WTC11 (cell line): Measurements from ENCODE around the gene KCNK15.

ENCODE experiments used
- CBFB ChIP-seq: sonication (generic); formaldehyde crosslinking; IDR thresholded peaks from 2 replicates; pipeline ENCODE4 v1.8.1; 2022; ENCODE audit warnings: mild to moderate bottlenecking, low read depth, missing genetic modification reagents
- CREB1 ChIP-seq: sonication (generic); formaldehyde crosslinking; IDR thresholded peaks from 2 replicates; pipeline ENCODE4 v1.8.0; 2023; ENCODE audit warnings: mild to moderate bottlenecking, missing genetic modification reagents
- CREM ChIP-seq: sonication (generic); formaldehyde crosslinking; IDR thresholded peaks from 2 replicates; pipeline ENCODE4 v1.8.1; 2022; ENCODE audit warnings: mild to moderate bottlenecking, missing genetic modification reagents, moderate library complexity
- KAT7 ChIP-seq: sonication (generic); formaldehyde crosslinking; IDR thresholded peaks from 2 replicates; pipeline ENCODE4 v1.8.1; 2023; ENCODE audit warnings: missing genetic modification reagents, mild to moderate bottlenecking, borderline replicate concordance
- SP1 ChIP-seq: sonication (generic); formaldehyde crosslinking; conservative IDR thresholded peaks from 2 replicates; pipeline ENCODE4 v1.8.1; 2022; ENCODE audit warnings: missing genetic modification reagents
- ZNF232 ChIP-seq: sonication (generic); formaldehyde crosslinking; IDR thresholded peaks from 2 replicates; pipeline ENCODE4 v1.8.0; 2022; ENCODE audit warnings: mild to moderate bottlenecking, missing genetic modification reagents
- ZNF263 ChIP-seq: sonication (generic); formaldehyde crosslinking; IDR thresholded peaks from 2 replicates; pipeline ENCODE4 v1.8.1; 2022; ENCODE audit warnings: low read depth, mild to moderate bottlenecking, moderate library complexity, missing genetic modification reagents
- TF ChIP-seq, protein P1 (sequence below): fragments of 200-600 bp; IDR thresholded peaks from 2 replicates; pipeline ENCODE4 v1.8.0; 2022; ENCODE audit warnings: antibody characterized with exemption
- TF ChIP-seq, protein P2 (sequence below): sonication (generic); formaldehyde crosslinking; IDR thresholded peaks from 2 replicates; pipeline ENCODE4 v1.8.0; 2022; ENCODE audit warnings: mild to moderate bottlenecking, missing genetic modification reagents

DNA sequence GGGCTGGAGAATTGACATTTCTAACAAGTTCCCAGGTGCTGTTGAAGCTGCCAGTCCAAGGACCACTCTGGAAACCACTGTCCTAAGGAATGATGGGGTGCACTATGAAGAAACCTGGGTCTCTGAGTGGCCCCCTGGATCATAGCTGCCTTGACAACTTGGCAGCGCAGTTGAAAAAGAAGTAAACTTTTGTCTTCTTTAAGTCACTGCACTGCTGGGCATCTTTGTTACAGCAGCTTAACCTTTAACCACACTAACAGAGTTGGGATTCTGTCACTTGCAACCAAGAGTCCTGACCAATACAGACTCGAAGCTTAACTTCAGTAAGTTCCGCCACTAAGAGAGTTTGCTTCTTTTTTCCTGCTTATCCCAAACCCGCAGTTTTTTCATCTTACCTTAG is 8.5 kb upstream of the KCNK15 start:
- TF ChIP-seq KAT7 (no peak), CREB1 (no peak), CBFB (CRISPR knock-in tag) (no peak), ZNF263 (CRISPR knock-in tag) (no peak), SP1 (CRISPR knock-in tag) (no peak), ZNF232 (CRISPR knock-in tag) (no peak), CREM (CRISPR knock-in tag) (no peak)
- TF ChIP-seq, protein P1, sequence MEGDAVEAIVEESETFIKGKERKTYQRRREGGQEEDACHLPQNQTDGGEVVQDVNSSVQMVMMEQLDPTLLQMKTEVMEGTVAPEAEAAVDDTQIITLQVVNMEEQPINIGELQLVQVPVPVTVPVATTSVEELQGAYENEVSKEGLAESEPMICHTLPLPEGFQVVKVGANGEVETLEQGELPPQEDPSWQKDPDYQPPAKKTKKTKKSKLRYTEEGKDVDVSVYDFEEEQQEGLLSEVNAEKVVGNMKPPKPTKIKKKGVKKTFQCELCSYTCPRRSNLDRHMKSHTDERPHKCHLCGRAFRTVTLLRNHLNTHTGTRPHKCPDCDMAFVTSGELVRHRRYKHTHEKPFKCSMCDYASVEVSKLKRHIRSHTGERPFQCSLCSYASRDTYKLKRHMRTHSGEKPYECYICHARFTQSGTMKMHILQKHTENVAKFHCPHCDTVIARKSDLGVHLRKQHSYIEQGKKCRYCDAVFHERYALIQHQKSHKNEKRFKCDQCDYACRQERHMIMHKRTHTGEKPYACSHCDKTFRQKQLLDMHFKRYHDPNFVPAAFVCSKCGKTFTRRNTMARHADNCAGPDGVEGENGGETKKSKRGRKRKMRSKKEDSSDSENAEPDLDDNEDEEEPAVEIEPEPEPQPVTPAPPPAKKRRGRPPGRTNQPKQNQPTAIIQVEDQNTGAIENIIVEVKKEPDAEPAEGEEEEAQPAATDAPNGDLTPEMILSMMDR: no peak
- TF ChIP-seq, protein P2, sequence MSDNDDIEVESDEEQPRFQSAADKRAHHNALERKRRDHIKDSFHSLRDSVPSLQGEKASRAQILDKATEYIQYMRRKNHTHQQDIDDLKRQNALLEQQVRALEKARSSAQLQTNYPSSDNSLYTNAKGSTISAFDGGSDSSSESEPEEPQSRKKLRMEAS (CRISPR knock-in tag): no peak
